Measurements from ENCODE around the gene HPCAL1.
A peak's percentile ranks its signal among the peaks of the same experiment; 100 is the strongest.

Gene HPCAL1

DNA sequence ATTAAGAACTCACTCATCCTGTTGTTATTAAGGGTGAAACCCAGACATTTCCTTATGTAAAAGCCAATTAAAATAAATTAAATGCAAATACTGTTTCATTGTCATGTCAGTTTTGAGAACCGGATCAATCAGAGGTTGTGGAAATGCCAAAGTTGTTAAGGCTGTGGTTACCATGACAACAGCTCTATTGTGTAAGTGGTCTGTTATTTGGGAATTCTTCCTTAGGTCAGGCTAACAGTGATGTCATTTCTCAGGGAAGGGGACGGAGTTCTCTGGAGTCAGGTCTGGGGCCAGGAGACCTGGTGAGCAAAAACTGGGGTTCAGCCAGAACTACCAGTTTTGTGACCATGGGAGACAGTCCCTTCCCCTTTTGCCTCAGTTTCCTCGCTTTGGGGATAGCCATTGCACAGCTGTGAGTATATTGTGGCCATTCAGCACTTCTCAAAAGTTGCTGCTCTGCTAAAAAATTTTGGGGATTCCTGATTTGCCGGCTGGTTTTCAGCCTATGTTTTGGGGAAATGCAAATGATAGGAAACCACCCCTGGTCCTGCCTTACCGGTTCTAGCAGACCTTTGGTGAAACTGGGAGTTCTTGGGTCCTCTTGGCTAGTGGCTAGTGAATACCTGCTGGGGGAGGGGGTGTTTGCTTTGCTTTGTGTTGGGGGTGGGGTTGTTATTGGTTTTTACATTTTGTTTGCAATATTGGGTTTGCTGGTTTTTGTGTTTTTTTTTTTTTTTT, 21.6 kb downstream of the HPCAL1 start:
- DNase-seq (ENCODE audit: low read depth): no peak

DNA sequence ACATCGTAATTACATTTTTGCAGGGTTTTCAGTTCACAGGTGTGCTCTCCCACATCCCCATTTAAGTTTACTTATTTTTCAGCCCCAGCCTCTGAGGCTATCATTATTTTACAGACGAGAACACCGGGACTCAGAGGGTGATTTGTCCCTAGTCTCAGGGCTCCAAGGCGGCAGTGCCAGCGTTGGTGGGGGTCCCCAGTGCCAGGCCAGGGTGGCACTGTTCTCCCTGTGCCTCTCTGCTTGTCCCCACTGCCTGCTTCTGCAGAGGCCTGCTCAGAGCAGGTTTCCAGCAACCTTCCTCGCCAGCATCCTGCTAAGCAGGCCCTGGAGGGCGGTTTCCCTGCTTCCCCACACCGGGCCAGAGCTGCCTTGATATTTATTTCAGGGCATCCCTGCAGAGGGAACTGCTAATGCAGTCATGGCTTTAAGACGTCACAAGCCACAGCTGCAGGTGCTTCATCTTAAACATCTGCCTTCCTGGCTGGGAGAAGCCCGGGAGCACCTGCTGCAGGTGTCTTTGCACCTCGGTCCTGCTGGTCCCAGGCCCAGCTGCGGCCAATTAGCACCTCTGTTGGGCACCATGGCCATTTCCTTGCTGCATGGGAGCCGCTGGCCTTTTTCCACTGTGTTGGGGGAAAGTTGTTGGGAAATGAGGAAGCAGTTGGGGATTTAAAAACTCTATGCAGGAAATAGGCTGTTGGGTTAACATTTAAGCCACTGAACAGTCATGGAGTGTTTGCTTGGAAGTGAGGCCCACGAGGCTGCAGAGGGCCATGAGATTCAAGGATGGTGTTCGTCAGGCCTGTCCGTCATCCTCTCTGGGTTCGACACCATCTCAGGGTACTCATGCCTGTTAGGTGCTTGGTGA, 22.8 kb downstream of the HPCAL1 start:
- no peak for DNase-seq (ENCODE audit: low read depth)

DNA sequence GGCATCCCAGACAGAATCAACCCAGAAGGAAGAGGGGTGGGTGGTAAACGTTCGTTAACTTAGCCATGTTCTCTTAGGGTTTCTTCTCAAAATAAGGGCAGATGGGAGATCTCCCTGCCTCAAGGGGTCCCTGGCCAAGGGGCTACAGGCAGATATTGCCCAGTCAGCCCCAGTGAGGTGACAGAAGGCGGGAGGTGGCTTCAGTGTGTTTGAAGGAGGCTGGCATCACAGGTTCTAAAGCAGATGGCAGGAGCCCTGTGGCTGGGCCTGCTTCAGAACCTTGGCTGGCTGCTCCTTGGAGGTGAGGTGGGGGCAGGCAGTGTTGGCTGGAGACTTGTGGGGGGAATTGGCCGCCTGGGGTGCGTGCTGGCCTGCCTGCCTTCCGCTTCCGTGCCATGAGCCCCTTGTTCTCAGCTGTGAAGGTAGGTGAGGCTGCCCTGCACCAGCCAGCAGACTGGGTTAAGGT, 23.5 kb downstream of the HPCAL1 start:
- DNase-seq (ENCODE audit: low read depth): no peak

DNA sequence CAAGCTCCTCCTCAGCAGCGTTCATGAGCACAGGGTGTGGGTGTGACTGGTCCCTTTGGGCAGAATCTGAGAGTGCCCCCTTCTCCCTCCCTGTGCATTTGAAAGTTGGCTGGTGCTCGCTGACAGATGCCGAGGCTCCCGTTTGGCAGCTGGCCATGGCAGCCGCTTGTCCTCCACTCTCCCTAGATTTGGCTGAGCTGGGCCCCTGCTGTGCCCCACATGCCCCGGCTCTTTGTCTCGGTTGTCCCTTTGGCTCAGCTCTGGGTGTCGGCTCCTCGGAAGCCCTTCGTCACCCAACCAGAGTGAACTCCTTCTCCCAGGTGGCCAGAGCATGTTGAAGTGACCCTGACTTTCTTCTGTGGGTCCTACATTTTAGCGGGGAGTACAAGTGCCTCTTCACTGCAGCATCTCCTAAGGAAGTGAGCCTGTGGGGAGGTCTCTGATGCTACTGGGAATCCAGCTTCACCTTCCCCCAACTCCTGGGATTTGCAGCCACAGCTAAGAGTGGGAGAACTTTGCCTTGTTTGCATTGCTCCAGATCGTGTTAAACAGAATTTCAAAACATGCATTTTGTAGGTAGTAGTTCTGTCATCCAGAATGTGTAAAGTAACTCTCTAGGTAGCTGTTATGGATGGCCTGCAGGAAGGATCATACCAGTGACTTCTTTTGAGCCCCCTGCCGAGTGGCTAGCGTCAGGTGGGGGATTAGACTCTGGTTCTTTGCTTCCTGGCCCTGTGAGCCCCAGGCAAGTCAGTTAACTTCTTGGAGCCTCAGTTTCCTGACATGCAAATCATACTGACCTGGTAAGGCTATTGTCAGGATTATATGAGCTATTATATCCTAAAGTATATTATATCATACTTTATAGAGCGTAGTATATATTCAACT, 24.2 kb downstream of the HPCAL1 start:
- DNase-seq (ENCODE audit: low read depth): no peak

DNA sequence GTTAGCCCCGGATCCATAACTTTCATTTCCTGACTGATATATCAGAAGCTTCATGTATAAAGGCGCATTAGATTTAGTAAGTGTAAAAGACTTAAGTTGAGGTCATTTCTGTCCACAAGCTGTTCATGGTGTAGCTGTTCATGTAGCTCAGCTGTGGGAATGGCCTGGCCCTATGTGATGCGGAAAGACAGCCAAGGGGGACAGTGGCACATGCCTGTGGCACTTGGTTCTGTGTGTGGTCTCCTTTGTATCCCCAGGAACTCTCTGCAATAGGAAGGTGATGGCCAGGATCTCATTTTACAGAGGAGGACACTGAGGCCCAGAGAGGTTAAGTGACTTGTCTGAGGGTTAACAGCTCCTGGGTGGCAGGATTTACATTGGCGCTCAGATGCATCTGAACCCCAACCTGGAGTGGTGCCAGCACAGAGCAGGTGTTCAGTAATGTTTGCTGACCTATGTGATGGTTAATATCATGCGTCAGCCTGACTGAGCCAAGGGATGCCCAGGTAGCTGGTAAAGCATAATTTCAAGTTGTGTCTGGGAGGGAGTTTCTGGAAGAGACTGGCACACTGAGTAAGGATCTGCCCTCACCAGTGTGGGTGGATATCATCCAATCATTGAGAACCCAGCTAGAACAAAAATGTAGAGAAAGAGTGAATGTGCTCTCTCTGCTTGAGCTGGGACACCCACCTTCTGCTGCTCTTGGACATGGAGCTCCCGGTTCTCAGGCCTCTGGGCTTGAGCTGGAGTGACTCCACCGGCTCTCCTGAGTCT, 25.4 kb downstream of the HPCAL1 start:
- DNase-seq (ENCODE audit: low read depth): no peak

DNA sequence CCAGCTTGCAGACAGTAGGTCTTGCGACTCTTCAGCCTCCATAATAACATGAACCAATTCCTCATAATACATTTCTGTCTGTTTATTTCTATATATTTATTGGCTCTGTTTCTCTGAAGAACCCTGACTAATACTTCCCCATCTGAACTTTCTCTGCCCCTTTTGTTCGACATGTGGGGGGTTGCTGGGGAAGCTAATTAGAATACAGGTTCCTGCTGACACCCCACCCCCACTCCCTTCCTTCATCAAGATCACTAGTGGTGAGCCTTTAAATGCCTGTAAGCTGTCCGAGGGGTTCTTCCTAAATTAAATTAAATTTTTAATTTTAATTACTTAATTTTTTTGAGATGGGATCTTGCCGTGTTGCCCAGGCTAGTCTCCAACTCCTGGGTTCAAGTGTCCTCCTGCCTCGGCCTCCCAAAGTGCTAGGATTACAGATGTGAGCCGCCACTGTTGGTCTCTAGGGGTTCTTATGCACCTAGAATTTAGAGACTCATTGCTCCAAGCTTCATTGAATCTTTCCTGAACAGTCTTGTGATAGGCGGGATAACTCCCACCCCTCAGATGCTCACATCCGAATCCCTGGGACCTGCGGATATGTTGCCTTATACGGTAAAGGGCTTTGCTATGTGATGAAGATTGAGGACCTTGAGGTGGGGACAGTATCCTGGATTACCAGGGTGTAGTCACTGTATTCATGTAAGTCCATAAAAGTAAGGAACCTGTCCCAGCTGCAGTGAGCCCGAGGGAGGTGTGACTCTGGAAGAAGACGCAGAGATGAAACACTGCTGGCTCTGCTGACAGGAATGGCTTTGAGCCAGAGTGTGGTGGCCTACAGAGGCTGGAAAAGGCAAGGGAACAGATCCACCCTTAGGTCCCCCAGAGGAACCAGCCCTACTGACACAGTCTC, 26.2 kb downstream of the HPCAL1 start:
- DNase-seq (ENCODE audit: low read depth): no peak

DNA sequence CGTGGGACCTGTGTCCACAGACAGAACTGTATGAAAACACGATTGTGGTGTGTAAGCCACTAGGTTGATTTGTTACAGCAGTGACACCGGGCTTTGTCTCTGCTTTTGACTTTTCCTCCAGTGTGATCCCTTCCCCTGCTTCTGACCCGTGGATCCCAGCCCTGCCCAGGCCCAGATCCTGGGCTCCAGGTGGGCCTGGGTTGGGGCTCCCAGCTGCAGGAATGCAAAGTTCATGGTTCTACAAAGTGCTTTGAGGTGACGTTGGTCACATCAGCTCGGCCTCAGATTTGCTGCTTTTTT, 26.8 kb downstream of the HPCAL1 start:
- no peak for DNase-seq (ENCODE audit: low read depth)

DNA sequence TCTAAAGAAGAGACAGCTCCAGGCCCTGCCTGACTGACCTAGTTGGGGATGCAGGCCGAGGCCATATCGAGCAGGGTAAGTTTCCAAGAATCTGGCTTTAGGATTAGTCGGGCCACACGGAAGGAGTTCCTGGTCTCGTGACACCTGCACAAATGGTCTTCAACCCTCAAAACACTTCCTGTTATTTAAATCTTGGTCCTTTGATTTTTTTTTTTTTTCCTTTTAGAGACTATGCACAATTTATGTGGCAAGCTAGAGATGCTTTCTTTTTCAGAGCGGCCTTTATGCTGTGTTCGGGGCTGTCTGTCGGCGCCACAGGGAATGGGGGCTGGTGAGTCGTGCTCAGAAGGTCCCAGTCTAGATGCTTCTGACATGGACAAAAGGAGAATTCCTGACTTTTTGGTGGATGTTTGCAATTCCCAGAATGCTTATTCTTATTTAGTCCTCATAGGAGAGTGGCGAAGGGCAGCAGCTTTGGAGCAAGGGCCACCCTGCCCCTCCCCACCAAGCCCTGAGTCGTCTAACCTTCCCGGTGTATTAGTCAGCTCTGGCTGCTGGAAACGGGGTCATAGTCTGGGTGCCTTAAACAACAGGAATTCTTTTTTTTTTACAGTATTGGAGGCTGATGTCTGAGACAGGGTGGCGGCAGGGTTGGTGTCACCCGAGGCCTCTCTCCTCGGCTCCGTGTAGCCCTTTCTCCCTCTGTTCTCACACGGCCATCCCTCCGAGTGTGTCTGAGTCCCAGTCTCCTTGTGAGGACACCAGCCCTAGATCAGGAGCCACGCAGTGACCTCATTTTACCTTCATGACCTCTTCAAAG, 27.4 kb downstream of the HPCAL1 start:
- DNase-seq (ENCODE audit: low read depth): peak; percentile 22

DNA sequence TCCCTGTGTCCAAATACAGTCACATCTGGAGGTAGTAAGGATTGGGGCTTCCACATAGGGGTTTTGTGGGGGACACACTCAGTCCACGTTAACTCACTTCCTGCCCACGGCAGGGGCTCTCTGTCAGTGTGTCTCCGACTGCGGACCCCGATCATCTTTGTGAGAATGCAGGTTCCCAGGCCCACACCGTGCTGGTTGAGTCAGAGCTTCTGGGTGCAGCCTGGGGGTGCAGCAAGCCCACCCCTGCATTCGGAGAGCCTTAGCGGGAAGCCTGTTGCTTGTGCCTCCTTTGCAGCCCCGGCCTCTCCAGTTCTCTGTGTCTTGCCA, 28.0 kb downstream of the HPCAL1 start:
- no peak for DNase-seq (ENCODE audit: low read depth)

DNA sequence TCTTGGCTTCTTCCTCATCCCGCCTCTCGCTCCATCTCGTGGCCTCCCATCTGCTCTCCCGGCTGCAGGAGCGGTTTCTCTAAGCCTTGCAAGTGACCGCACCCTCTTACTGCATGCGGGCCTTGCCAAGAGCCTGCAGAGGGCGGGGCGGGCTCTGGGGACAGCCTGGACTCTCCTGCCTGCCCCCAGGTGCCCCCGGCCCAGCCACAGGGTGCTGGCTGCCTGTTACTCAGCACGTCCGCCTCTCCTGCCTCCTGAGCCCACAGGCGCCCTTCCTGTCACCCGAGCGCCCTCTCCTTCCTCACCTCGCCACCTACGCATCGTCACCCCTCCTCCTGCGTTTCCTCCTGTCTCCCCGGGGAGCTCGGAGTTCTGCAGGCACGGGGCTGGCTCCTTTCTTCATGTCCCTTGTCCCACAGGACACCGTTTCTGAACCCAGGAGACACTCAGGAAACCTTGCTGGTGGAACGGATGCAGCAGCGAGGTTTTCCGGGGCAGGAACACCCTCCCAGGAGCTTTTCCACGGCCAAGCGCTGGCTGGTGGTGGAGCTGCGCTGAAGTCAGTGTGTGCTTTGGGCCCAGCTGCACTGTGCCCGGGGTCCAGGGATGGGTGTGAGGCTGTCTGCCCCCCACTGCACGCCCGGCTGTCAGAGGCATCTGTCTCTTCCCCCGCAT, 28.5 kb downstream of the HPCAL1 start:
- no peak for DNase-seq (ENCODE audit: low read depth)

DNA sequence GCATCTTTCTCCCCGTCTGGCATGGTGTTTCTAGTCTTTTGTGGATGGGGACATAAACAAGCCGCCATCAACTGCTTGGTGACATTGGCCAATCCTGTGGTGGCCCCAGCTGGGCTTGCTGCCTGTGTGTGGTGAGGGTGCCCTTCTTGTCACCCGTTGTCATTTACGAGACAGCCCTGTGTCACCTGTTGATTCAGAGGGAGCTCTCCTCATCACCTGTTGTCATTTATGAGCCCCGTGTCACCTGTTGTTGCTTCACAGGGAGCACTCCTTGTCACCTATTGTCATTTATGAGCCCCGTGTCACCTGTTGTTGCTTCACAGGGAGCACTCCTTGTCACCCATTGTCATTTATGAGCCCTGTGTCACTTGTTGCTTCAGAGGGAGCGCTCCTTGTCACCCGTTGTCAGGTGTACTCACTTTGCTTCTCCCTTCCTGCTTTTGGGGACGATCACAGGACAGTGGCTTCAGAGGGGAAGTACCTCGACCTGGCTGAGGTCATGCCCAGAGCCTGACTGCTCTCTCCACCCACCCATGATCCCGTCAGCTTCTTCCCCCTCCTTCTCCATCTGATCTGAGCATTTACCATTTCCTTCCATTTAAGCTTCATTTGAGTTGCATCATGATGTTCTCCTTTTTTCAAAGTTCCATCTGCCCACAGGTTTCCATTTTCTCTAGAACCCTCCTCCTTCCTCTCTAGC, 29.1 kb downstream of the HPCAL1 start:
- no peak for DNase-seq (ENCODE audit: low read depth)

DNA sequence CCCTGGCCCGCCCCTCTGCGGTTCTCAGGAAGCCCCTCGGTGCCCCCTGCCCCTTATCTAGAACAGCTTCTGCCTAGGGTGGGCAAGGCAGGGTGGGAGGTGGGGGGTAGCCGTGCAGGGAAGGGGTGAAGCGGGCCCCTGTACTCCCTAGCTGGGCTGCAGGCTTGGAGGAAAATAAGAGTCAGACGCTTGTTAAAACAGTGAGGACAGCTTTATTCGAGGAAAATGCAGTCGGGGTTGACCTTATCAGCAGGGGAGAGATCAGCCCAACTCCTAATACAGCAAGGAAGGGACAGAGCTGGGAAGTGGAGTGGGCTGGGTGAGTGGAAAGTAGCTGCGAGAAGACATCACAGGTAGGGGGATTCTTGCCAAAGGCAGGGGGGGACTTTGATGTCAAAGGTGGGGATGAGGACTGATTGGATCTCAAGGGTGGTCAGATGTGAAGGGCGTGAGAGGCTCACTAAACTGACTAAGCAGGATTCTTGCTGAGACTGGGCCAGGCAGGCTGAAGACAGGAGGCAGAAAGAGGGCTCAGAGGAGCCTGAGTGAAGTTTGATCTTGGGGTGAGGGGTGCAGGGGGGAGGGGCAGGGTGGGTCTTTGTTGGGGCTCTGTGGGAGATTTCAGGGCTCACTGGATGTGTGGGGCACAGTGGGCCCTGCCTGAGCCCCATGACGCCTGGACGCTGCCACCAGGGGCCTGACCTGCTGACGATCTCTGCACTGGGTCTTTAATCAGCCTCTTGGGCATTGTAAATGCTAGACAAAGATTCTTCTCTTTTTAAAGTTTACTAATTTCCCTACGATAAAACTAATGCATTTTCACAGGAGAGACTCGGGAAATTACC, 29.9 kb downstream of the HPCAL1 start:
- no peak for DNase-seq (ENCODE audit: low read depth)

DNA sequence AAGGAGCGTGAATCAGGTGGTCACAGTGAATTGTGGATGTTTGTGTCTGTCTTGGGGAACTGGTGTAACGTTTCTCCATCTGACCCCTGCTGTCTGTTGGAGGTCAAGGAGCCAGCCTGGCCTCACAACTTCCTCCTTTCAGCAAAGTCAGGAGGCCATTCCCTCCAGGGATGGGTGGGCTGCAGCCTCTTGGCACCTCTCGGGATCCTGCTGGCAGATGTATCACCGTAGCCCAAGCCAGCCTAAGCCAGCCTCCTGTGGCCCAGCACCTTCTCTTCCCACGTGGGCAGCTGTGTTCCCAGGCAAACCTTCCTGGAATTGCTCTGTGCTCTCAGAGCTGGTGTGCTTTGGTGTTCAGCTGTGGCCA, 30.5 kb downstream of the HPCAL1 start:
- no peak for DNase-seq (ENCODE audit: low read depth)

DNA sequence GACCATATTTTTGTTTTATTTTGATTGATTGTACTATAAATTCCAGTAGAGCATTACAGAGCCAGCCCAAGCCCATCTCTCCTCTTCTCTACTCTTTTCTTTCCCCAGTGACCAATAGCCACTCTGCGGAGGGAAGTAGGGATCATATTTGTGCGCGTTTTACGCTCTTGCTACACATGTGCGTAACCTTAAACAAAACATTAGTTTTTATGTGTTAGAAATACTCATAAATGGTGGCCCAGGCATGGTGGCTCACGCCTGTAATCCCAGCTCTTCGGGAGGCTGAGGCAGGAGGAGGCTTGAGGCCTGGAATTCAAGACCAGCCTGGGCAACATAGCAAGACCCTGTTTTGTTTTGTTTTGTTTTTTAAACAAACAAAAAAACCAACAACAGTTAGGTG, 31.3 kb downstream of the HPCAL1 start:
- DNase-seq (ENCODE audit: low read depth): no peak

DNA sequence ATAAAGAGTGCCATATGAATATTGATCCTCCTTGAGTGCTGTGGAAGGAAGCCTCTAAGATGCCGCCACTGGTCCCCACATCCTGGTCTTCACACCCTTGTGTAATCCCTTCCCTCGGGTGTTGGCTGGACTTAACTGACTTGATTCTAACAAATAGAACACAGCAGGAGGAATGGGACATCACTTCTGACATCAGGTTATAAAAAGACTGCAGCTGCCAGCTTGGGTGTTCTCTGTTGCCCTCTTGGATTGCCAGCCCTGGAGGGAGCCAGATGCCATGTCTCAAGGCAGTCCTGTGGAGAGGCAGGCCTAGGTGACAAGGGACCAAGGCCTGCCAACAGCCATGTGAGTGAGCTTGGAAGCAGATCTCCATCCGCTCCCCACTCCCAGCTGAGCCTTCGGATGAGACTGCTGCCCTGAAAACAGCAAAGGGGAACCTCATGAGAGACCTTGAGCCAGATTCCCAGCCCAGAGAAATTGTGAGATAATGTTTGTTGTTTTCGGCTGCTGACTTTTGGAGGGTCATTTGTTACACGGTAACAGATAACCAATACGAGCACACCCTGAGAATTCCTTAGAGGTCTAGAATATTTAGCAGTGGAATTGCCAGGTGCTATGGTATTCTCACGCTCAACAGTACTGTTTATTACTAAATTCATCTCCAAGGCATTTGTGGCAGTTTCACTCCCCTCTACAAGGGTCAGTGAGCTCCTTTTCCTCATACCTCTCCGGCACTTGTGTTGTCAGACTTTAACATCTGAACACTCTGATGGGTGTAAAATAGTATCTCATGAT, 32.5 kb downstream of the HPCAL1 start:
- no peak for DNase-seq (ENCODE audit: low read depth)

DNA sequence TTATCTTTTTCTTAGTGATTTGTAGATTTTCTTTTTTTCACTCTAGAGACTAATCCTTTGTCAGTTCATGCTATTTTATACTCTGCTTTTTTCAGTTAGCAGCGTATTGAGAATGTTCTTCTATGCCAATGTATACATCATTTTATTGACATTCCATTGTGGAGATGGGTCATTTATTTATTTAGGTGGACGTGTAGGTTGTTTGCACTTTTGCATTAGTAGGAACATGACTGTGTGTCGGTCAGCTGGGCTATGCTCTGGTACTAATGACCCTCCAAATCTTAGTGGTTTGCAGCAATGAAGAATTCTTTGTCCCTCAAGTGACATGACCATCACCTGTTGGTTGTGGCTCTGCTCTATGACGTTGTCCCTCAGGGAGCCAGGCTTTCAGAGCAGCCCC, 33.6 kb downstream of the HPCAL1 start:
- no peak for DNase-seq (ENCODE audit: low read depth)
